ENCODE results near the gene RTN4IP1. TPM values are rescaled to one million over a fixed set of nuclear protein-coding genes. Genes with fewer than 3 reads are reported as not detected.

Gene RTN4IP1
- total RNA-seq, 4 donors from 2014 or later, result 9.1 to 19.1 (median 13.1) TPM

DNA sequence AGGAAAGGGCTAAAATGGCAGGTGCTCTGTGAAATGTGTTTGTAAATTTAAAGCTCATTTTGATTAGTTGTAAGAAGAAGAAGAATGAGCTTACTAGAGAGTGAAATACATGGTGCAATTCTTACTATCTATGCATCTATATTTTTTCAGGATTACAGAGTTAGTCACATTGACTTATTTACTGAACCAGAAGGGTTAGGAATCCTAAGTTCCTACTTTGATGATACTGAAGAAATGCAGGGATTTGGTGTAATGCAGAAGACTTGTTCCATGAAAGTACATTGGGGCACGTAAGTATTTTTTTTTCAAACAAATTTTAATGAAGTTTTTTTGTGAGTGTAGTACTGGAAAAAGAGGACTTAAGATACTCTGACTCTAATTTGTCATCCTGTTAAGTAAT, 99.3 kb downstream of the RTN4IP1 start:
- H3K27me3 ChIP-seq, result no peaks in the 10 kb centered on the region
- peaks cover 0 to 12% (median 9%) of the 10 kb centered on the region in 4 donors for H3K4me1 ChIP-seq
- no peak for TF ChIP-seq POLR2AphosphoS5 (IDR thresholded peaks at IDR 0.05)
- H3K36me3 ChIP-seq, result peaks cover 0 to 16% (median 2%) of the 10 kb centered on the region in 4 donors
- H3K27ac ChIP-seq, result no peak overlapping the region
- 80 to 98% methylated on average over 1 of the region's 1 CpG for WGBS, 2 donors (ENCODE audit: low coverage in 1 of 2)
- H3K9me3 ChIP-seq, result no peaks in the 10 kb centered on the region
- in situ Hi-C loops (cut with MboI; ENCODE audit: low pct_ligation_motif_present in 1 of 4, low pct_unique_long_range_greater_than_20kb in 1 of 4, low sequenced_read_pairs in 3 of 4) (no loop called here), intact Hi-C loops (cut with DNase I; ENCODE audit: low total_unique reads) (no loop called here)
- DNase-seq, result no peak
- H3K4me3 ChIP-seq, result no peak overlapping the region

GRCh38 chr6:106529438-106529837, 99.9 kb downstream of the RTN4IP1 start:
- no peaks in the 10 kb centered on the region for H3K9me3 ChIP-seq
- H3K4me1 ChIP-seq, result peaks cover 0 to 17% (median 12%) of the 10 kb centered on the region in 4 donors
- H3K4me3 ChIP-seq, result no peak overlapping the region
- DNase-seq, result no peak
- no peak for TF ChIP-seq EP300 (IDR thresholded peaks at IDR 0.05; ENCODE audit: low read depth)
- TF ChIP-seq CTCF (IDR thresholded peaks at IDR 0.05), result no peak
- TF ChIP-seq POLR2A (IDR thresholded peaks at IDR 0.05), result no peak
- no peak for TF ChIP-seq POLR2AphosphoS5 (IDR thresholded peaks at IDR 0.05)
- intact Hi-C loops (cut with DNase I; ENCODE audit: low total_unique reads), result no loop called here
- peaks cover 0 to 16% (median 2%) of the 10 kb centered on the region in 4 donors for H3K36me3 ChIP-seq
- 28 to 56% methylated on average over 3 of the region's 3 CpGs for WGBS, 2 donors (ENCODE audit: low coverage in 1 of 2)
- no peaks in the 10 kb centered on the region for H3K27me3 ChIP-seq
- H3K27ac ChIP-seq, result no peak overlapping the region
- in situ Hi-C loops (cut with MboI; ENCODE audit: low pct_ligation_motif_present in 1 of 4, low pct_unique_long_range_greater_than_20kb in 1 of 4, low sequenced_read_pairs in 3 of 4), result no loop called here

GRCh38 chr6:106528521-106528920, 100.8 kb downstream of the RTN4IP1 start:
- TF ChIP-seq POLR2AphosphoS5 (IDR thresholded peaks at IDR 0.05), result no peak
- TF ChIP-seq POLR2A (IDR thresholded peaks at IDR 0.05), result no peak
- no peak for TF ChIP-seq CTCF (IDR thresholded peaks at IDR 0.05)
- TF ChIP-seq EP300 (IDR thresholded peaks at IDR 0.05; ENCODE audit: low read depth), result no peak
- Histone ChIP-seq H3K4me3 (no peak overlapping the region), H3K4me1 (peaks cover 3 to 26% (median 15%) of the 10 kb centered on the region in 4 donors), H3K9me3 (no peaks in the 10 kb centered on the region), H3K27me3 (no peaks in the 10 kb centered on the region), H3K27ac (no peak overlapping the region), H3K36me3 (peaks cover 0 to 16% (median 2%) of the 10 kb centered on the region in 4 donors)
- 91 to 92% methylated on average over 2 of the region's 2 CpGs for WGBS, 2 donors (ENCODE audit: low coverage in 1 of 2)
- intact Hi-C loops (cut with DNase I; ENCODE audit: low total_unique reads) (no loop called here), in situ Hi-C loops (cut with MboI; ENCODE audit: low pct_ligation_motif_present in 1 of 4, low pct_unique_long_range_greater_than_20kb in 1 of 4, low sequenced_read_pairs in 3 of 4) (no loop called here)
- no peak for DNase-seq

- TF ChIP-seq EP300 (IDR thresholded peaks at IDR 0.05; ENCODE audit: low read depth) (no peak), POLR2A (IDR thresholded peaks at IDR 0.05) (no peak), POLR2AphosphoS5 (IDR thresholded peaks at IDR 0.05) (no peak), CTCF (IDR thresholded peaks at IDR 0.05) (no peak)
- Histone ChIP-seq H3K27me3 (no peaks in the 10 kb centered on the region), H3K27ac (no peak overlapping the region), H3K9me3 (no peaks in the 10 kb centered on the region), H3K36me3 (peaks cover 0 to 16% (median 2%) of the 10 kb centered on the region in 4 donors), H3K4me3 (no peak overlapping the region), H3K4me1 (peaks cover 3 to 31% (median 18%) of the 10 kb centered on the region in 4 donors)
- WGBS, 2 donors (ENCODE audit: low coverage in 1 of 2), result 34 to 50% methylated on average over 3 of the region's 3 CpGs
- intact Hi-C loops (cut with DNase I; ENCODE audit: low total_unique reads) (no loop called here), in situ Hi-C loops (cut with MboI; ENCODE audit: low pct_ligation_motif_present in 1 of 4, low pct_unique_long_range_greater_than_20kb in 1 of 4, low sequenced_read_pairs in 3 of 4) (no loop called here)
- DNase-seq, result no peak
Observed at GRCh38 chr6:106527979-106528378, 101.3 kb downstream of the RTN4IP1 start.

DNA sequence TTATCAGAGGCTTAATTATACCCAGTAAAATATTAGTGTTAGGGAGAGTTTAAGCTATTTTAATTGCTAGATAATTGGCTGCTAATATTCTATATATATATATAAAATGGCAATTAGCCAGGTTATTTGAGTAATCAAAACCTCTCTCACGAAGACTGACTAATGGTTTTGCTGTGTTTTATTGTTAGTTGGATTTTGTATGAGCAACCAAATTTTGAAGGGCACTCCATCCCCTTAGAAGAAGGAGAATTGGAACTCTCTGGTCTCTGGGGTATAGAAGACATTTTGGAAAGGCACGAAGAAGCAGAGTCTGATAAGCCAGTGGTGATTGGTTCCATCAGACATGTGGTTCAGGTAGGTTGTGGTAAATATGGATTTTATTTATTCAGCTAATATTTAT, 102.2 kb downstream of the RTN4IP1 start:
- no peaks in the 10 kb centered on the region for H3K9me3 ChIP-seq
- no peak for TF ChIP-seq POLR2A (IDR thresholded peaks at IDR 0.05)
- no peak for TF ChIP-seq POLR2AphosphoS5 (IDR thresholded peaks at IDR 0.05)
- TF ChIP-seq CTCF (IDR thresholded peaks at IDR 0.05), result no peak
- TF ChIP-seq EP300 (IDR thresholded peaks at IDR 0.05; ENCODE audit: low read depth), result no peak
- DNase-seq, result no peak
- H3K36me3 ChIP-seq, result peaks cover 0 to 16% (median 2%) of the 10 kb centered on the region in 4 donors
- peaks cover 3 to 40% (median 21%) of the 10 kb centered on the region in 4 donors for H3K4me1 ChIP-seq
- in situ Hi-C loops (cut with MboI; ENCODE audit: low pct_ligation_motif_present in 1 of 4, low pct_unique_long_range_greater_than_20kb in 1 of 4, low sequenced_read_pairs in 3 of 4), result no loop called here
- no peaks in the 10 kb centered on the region for H3K27me3 ChIP-seq
- intact Hi-C loops (cut with DNase I; ENCODE audit: low total_unique reads), result no loop called here
- H3K27ac ChIP-seq, result no peak overlapping the region
- 85 to 88% methylated on average over 2 of the region's 2 CpGs for WGBS, 2 donors (ENCODE audit: low coverage in 1 of 2)
- no peak overlapping the region for H3K4me3 ChIP-seq

All from transverse colon (tissue), 4 donors.